GM12878 (cell line): ENCODE measurements around the gene EXD3. TPM values are rescaled to one million over a fixed set of nuclear protein-coding genes. Genes with fewer than 3 reads are reported as not detected.

Experiments used
- ATAC-seq: fragments of 200-7000 bp; cut with Tn5 transposase; 3 replicates; pipeline ENCODE4 v1.9.1; 2020; ENCODE audit warnings: mild to moderate bottlenecking, moderate library complexity
- BruUV-seq: library from RNA; stranded (reverse); fragments of 400-500 nt; replicated peaks from 2 replicates; lab custom pipeline; 2021; lab: Mats Ljungman, UMichigan
- CTCF ChIA-PET: fragments of 300-600 bp; sonication (Branson Sonifier 250); formaldehyde crosslinking; extraction: SDS; loops from one replicate; lab custom pipeline; 2021; ENCODE audit warnings: inconsistent platforms; lab: Yijun Ruan, JAX
- POLR2A ChIA-PET: fragments of 350-600 bp; formaldehyde crosslinking; extraction: SDS; loops from one replicate; lab custom pipeline; 2021; ENCODE audit warnings: inconsistent platforms; lab: Charles Lee
- RAD21 ChIA-PET: fragments of 300-600 bp; sonication (Branson Sonifier 250); formaldehyde crosslinking; loops from one replicate; lab custom pipeline; 2023; ENCODE audit warnings: antibody characterized with exemption; ENCODE audit not compliant: unreplicated experiment; lab: Charles Lee
- SMC1A ChIA-PET: fragments of 300-600 bp; sonication (Branson Sonifier 250); formaldehyde crosslinking; loops from one replicate; lab custom pipeline; 2023; ENCODE audit not compliant: unreplicated experiment, uncharacterized antibody; lab: Charles Lee
- DNase-seq: peaks from one replicate; pipeline ENCODE4 v3.0.0-alpha.2; 2011; ENCODE audit warnings: low read depth, low spot score
- FAIRE-seq: peaks from 3 replicates; lab custom pipeline; 2011; peaks lifted over from hg19 to GRCh38; lab: Jason Lieb, UNC
- H2AFZ ChIP-seq: 2 replicates; pipeline ENCODE4 v1.6.0; 2011; ENCODE audit warnings: low read depth, low read length, control low read depth; ENCODE audit not compliant: control insufficient read depth
- H3K27ac ChIP-seq: 2 replicates; pipeline ENCODE4 v1.5.1; 2011; ENCODE audit warnings: control low read depth; ENCODE audit not compliant: control insufficient read depth, insufficient read depth
- H3K27me3 ChIP-seq, 2 experiments: replicated peaks in 1 of 2; 2 replicates each; pipeline versions ENCODE4 v1.6.0 to v1.6.1; 2011; ENCODE audit warnings: low read length in 1 of 2; ENCODE audit not compliant: control insufficient read depth in 2 of 2, insufficient read depth in 2 of 2
- H3K36me3 ChIP-seq, 2 experiments: 2 replicates each; pipeline ENCODE4 v1.5.1; 2011; ENCODE audit warnings: low read length in 1 of 2; ENCODE audit not compliant: control insufficient read depth in 2 of 2, insufficient read depth in 2 of 2
- H3K4me1 ChIP-seq: 2 replicates; pipeline ENCODE4 v1.6.1; 2011; ENCODE audit warnings: mild to moderate bottlenecking, low read length, moderate library complexity, mixed read lengths; ENCODE audit not compliant: control insufficient read depth, insufficient read depth
- H3K4me2 ChIP-seq: 2 replicates; pipeline ENCODE4 v1.6.0; 2011; ENCODE audit warnings: control low read depth; ENCODE audit not compliant: control insufficient read depth, insufficient read depth
- H3K4me3 ChIP-seq: fragments of 200-600 bp; sonication (generic); 2 replicates; pipeline ENCODE4 v1.5.1; 2016
- H3K79me2 ChIP-seq: 2 replicates; pipeline ENCODE4 v1.6.0; 2011; ENCODE audit warnings: low read length; ENCODE audit not compliant: control insufficient read depth, insufficient read depth
- H3K9ac ChIP-seq: 2 replicates; pipeline ENCODE4 v1.8.0; 2011; ENCODE audit warnings: low read length, control low read depth, mixed read lengths; ENCODE audit not compliant: control insufficient read depth, insufficient read depth
- H3K9me3 ChIP-seq: replicated peaks from 3 replicates; pipeline ENCODE4 v1.5.1; 2011; ENCODE audit warnings: mild to moderate bottlenecking, low read length; ENCODE audit not compliant: control insufficient read depth, insufficient read depth
- H4K20me1 ChIP-seq: 2 replicates; pipeline ENCODE4 v1.6.0; 2011; ENCODE audit not compliant: control insufficient read depth, insufficient read depth
- ATF7 ChIP-seq: fragments of 450-650 bp; IDR thresholded peaks from 2 replicates; pipeline ENCODE4 v1.6.1; 2016; ENCODE audit warnings: low read depth, mild to moderate bottlenecking
- BHLHE40 ChIP-seq, 2 experiments: fragments of 450-650 bp in 1 of 2; IDR thresholded peaks; 2 replicates each; pipeline ENCODE4 v1.6.1; 2011 to 2017; ENCODE audit warnings: low read depth in 2 of 2, borderline replicate concordance in 1 of 2, improper control_type of control experiment in 1 of 2, low read length in 1 of 2, mild to moderate bottlenecking in 1 of 2
- CBFB ChIP-seq: IDR thresholded peaks from 2 replicates; pipeline ENCODE4 v1.6.1; 2016; ENCODE audit warnings: antibody characterized with exemption, low read depth
- CBX3 ChIP-seq: fragments of 200-600 bp; sonication (generic); IDR thresholded peaks from 2 replicates; pipeline ENCODE4 v1.6.1; 2016; ENCODE audit warnings: low read depth, borderline replicate concordance
- CHD4 ChIP-seq: fragments of 200-600 bp; sonication (generic); IDR thresholded peaks from 2 replicates; pipeline ENCODE4 v1.6.1; 2016; ENCODE audit warnings: mild to moderate bottlenecking
- CTCF ChIP-seq, 3 experiments: IDR thresholded peaks in 2 of 3; conservative IDR thresholded peaks in 1 of 3; 2 replicates each; pipeline ENCODE4 v1.5.1; 2011; ENCODE audit warnings: low read depth in 3 of 3, low read length in 3 of 3, mild to moderate bottlenecking in 3 of 3, control low read depth in 2 of 3, moderate library complexity in 2 of 3, inconsistent platforms in 1 of 3, mixed read lengths in 1 of 3; ENCODE audit not compliant: control insufficient read depth in 2 of 3, insufficient read depth in 1 of 3; ENCODE audit errors: extremely low read depth in 1 of 3
- DPF2 ChIP-seq: fragments of 450-650 bp; IDR thresholded peaks from 2 replicates; pipeline ENCODE4 v1.6.1; 2017; ENCODE audit warnings: mild to moderate bottlenecking
- HDAC6 ChIP-seq: fragments of 200-600 bp; sonication (generic); IDR thresholded peaks from one replicate; pipeline ENCODE4 v1.8.0; 2017; ENCODE audit warnings: antibody characterized with exemption; ENCODE audit not compliant: unreplicated experiment
- IKZF1 ChIP-seq: fragments of 450-650 bp; conservative IDR thresholded peaks from 2 replicates; pipeline ENCODE4 v1.6.1; 2017; ENCODE audit warnings: antibody characterized with exemption, mild to moderate bottlenecking
- NFIC ChIP-seq: IDR thresholded peaks from 2 replicates; pipeline ENCODE4 v1.6.1; 2012; ENCODE audit warnings: low read depth, mild to moderate bottlenecking, inconsistent platforms, low read length, moderate library complexity
- NR2F1 ChIP-seq: fragments of 450-650 bp; conservative IDR thresholded peaks from 2 replicates; pipeline ENCODE4 v1.6.1; 2017; ENCODE audit warnings: mild to moderate bottlenecking
- RUNX3 ChIP-seq: IDR thresholded peaks from 2 replicates; pipeline ENCODE4 v1.6.1; 2012; ENCODE audit warnings: low read length, inconsistent platforms
- SMAD1 ChIP-seq: fragments of 450-650 bp; IDR thresholded peaks from 2 replicates; pipeline ENCODE4 v1.6.1; 2018; ENCODE audit warnings: mild to moderate bottlenecking, low read depth; ENCODE audit not compliant: partially characterized antibody
- SREBF2 ChIP-seq: IDR thresholded peaks from 2 replicates; pipeline ENCODE4 v1.6.1; 2012; ENCODE audit warnings: mild to moderate bottlenecking, low read length
- SRF ChIP-seq, 2 experiments: IDR thresholded peaks; 2 replicates each; pipeline ENCODE4 v1.6.1; 2011; ENCODE audit warnings: low read depth in 2 of 2, low read length in 2 of 2, mild to moderate bottlenecking in 1 of 2, moderate library complexity in 1 of 2
- TCF7 ChIP-seq: IDR thresholded peaks from 2 replicates; pipeline ENCODE4 v1.6.1; 2014; ENCODE audit warnings: antibody characterized with exemption, borderline replicate concordance
- ZBTB40 ChIP-seq: fragments of 450-650 bp; IDR thresholded peaks from 2 replicates; pipeline ENCODE4 v1.6.1; 2016; ENCODE audit warnings: mild to moderate bottlenecking, moderate library complexity, borderline replicate concordance
- WGBS: methylation state at CpG from one replicate; pipeline ENCODE4 v1.1.6; 2016; ENCODE audit warnings: low lambda C conversion rate; ENCODE audit not compliant: insufficient replicate concordance, insufficient coverage; ENCODE audit errors: missing lambda C conversion rate; 5-methylcytosine and 5-hydroxymethylcytosine counted together
- in situ Hi-C: fragments of 300-500 bp; cut with MboI; formaldehyde crosslinking; loops from 9 replicates; pipeline ENCODE4 v1.14.3; 2018; ENCODE audit warnings: mixed read lengths
- intact Hi-C: fragments of 100-400 bp; cut with micrococcal nuclease; formaldehyde crosslinking; loops from one replicate; pipeline ENCODE4 v1.14.2; 2022; ENCODE audit not compliant: unreplicated experiment
- polyA plus RNA-seq, 11 experiments: library from polyadenylated mRNA; depleted of rRNA in 4 of 11; unstranded in 6 of 11; stranded (reverse) in 5 of 11; fragments of >200 nt; fragmentation: Nextera tagmentation in 4 of 11; fragmentation: Illumina TruSeq in 1 of 11; extraction: Ambion mirVana in 4 of 11; extraction: Trizol in 1 of 11; gene quantifications; 1 replicate in 1 of 11; 2 replicates in 10 of 11; pipeline versions ENCODE4 v1.2.1 to v1.2.3, GENCODE V29; 2011 to 2016; ENCODE audit warnings: inconsistent platforms in 2 of 11, missing spikeins in 2 of 11, low read depth in 1 of 11
- total RNA-seq, 4 experiments: library from RNA; depleted of rRNA in 3 of 4; stranded (reverse); fragments of >200 nt in 3 of 4; fragmentation: Illumina TruSeq in 1 of 4; extraction: Trizol in 1 of 4; gene quantifications; 2 replicates each; pipeline versions ENCODE4 v1.2.1 to v1.2.3, GENCODE V29; 2013 to 2021

The EXD3 gene
- total and polyA plus RNA-seq, 10 of the 15 experiments (the other 5 are each of a cell fraction or from before 2014, with no cell fraction given), result 0.21 to 7.1 (median 3.6) TPM

- CTCF ChIA-PET, result interaction anchor here (0.7 to 2.7 kb wide), 3 partner anchors 9 to 221 kb away, joined by 3 to 17 read pairs (median 3); partner anchors contain the start of genes ANAPC2, NRARP and SSNA1
- BruUV-seq, result no TSS peak
- TF ChIP-seq ATF7 (no peak), HDAC6 (no peak), RUNX3 (no peak), SREBF2 (no peak), CHD4 (no peak), SMAD1 (no peak), BHLHE40 (IDR thresholded peaks at IDR 0.05; ENCODE audit: borderline replicate concordance in 1 of 2, low read depth in 2 of 2, low read length in 1 of 2) (no peak), ZBTB40 (no peak), CBFB (no peak), SRF (IDR thresholded peaks at IDR 0.05; ENCODE audit: low read depth in 2 of 2, low read length in 2 of 2) (no peak), IKZF1 (no peak), NR2F1 (no peak), CBX3 (no peak), CTCF (IDR thresholded peaks at IDR 0.05 in 2 of 3, conservative IDR thresholded peaks at IDR 0.05 in 1 of 3; ENCODE audit: control insufficient read depth in 2 of 3, extremely low read depth in 1 of 3, insufficient read depth in 1 of 3, low read depth in 3 of 3, low read length in 3 of 3) (no peak), TCF7 (no peak), DPF2 (no peak), NFIC (no peak)
- Histone ChIP-seq H3K36me3 (no peaks in the 10 kb centered on the region), H3K4me2 (no peak overlapping the region), H3K27ac (no peak overlapping the region), H3K27me3 (no peaks in the 10 kb centered on the region), H2AFZ (no peak overlapping the region), H3K9ac (no peak overlapping the region), H4K20me1 (no peaks in the 10 kb centered on the region), H3K79me2 (no peaks in the 10 kb centered on the region; the same call in 1 of the 2 replicates), H3K4me3 (no peak overlapping the region), H3K4me1 (peaks cover 29% of the 10 kb centered on the region), H3K9me3 (no peaks in the 10 kb centered on the region)
- ATAC-seq (no peak), FAIRE-seq (no peak), DNase-seq (no peak)
- RAD21 ChIA-PET, result interaction anchor here (1.0 kb wide), 1 partner anchor 108 kb away, joined by 4 read pairs; the partner anchor contains the start of gene NRARP
- whole genome bisulfite sequencing, result 96% methylated on average over 11 of the region's 11 CpGs
- SMC1A ChIA-PET, result no interaction called here
- intact Hi-C loops (no loop called here), in situ Hi-C loops (loop anchor here (5.0 kb wide), 1 partner anchor 117 kb away; no protein-coding TSS in a partner anchor)
- POLR2A ChIA-PET, result interaction anchor here (0.6 kb wide), 1 partner anchor 191 kb away, joined by 8 read pairs; no protein-coding TSS in a partner anchor
Observed at GRCh38 chr9:137409515-137409914, 13.4 kb downstream of the EXD3 start.
